ENCODE measurements around the gene MFAP2. TPM values are rescaled to one million over a fixed set of nuclear protein-coding genes. Genes with fewer than 3 reads are reported as not detected.

The MFAP2 gene
- total RNA-seq, 1 experiment from 2014 or later: 152 TPM

DNA sequence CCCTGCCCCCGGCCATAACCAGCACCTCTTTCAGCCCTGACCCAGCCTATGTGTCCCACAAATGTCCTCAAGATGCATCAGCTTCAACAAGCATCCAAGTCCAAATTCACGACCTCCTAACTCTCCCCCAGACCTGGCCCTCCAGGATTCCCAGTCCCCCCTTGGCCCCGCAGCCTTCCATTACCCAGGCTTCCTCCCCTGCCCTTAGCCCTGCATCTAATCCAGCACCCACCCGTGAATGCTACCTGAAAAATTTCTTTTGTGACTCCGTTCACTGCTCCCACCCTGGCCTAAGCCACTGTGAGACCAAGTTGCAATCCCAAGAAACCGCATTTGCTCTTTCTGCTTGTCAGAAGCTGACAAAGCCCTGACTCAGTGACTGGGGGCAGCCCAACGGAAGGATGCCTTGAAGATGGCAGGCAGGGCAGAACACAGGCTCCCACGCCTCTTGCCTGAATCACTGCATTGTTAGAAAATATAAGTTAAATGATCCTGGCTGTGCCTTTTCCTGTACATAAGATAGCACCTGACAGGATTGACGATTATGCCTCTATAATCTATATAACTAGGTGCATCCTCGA is 939 bp upstream of the MFAP2 start:
- DNase-seq: no peak
- Histone ChIP-seq H3K4me1 (ENCODE audit: insufficient read depth, low read length) (no peaks in the 10 kb centered on the region; the same call in 1 of the 2 replicates), H3K79me1 (ENCODE audit: insufficient read depth, low read depth, low read length, poor library complexity, severe bottlenecking) (no peaks in the 10 kb centered on the region), H3K4ac (ENCODE audit: low read depth, low read length) (no peak overlapping the region), H2BK15ac (ENCODE audit: low read depth, low read length) (no peak overlapping the region), H3K4me2 (ENCODE audit: insufficient read depth, insufficient read length, low read length) (no peak overlapping the region), H2BK20ac (ENCODE audit: low read depth, low read length, poor library complexity, severe bottlenecking) (no peak overlapping the region), H3K79me2 (ENCODE audit: insufficient read depth, low read length) (no peaks in the 10 kb centered on the region; the same call in 1 of the 2 replicates), H3K23me2 (ENCODE audit: insufficient read length, low read depth, low read length, poor library complexity, severe bottlenecking) (peaks cover 11% of the 10 kb centered on the region), H3K27ac (ENCODE audit: insufficient read length, low read depth, low read length) (no peak overlapping the region), H2BK12ac (ENCODE audit: insufficient read length, low read depth, low read length) (no peak overlapping the region), H2AK5ac (ENCODE audit: insufficient read length, low read length) (no peak overlapping the region), H3K23ac (ENCODE audit: insufficient read length, low read depth, low read length) (no peak overlapping the region), H3K14ac (ENCODE audit: insufficient read depth, low read length) (no peak overlapping the region), H2AFZ (ENCODE audit: low read length) (no peak overlapping the region), H3K18ac (ENCODE audit: insufficient read length, low read depth, low read length) (no peak overlapping the region), H2BK120ac (ENCODE audit: low read depth, low read length, poor library complexity, severe bottlenecking) (no peak overlapping the region), H3T11ph (ENCODE audit: low read length) (no peak overlapping the region), H3K9ac (ENCODE audit: extremely low read depth, insufficient read length, low read length) (no peak overlapping the region), H3K9me3 (ENCODE audit: control insufficient read depth, low read depth, low read length) (no peaks in the 10 kb centered on the region), H3K56ac (ENCODE audit: insufficient read length, low read depth, low read length) (no peak overlapping the region), H4K5ac (ENCODE audit: insufficient read length, low read depth, low read length) (no peak overlapping the region), H4K91ac (ENCODE audit: insufficient read length, low read depth, low read length) (no peak overlapping the region), H4K20me1 (ENCODE audit: control insufficient read depth, insufficient read depth, insufficient read length) (no peaks in the 10 kb centered on the region), H3K27me3 (ENCODE audit: insufficient read depth, low read length) (no peaks in the 10 kb centered on the region), H4K8ac (replicated peaks; ENCODE audit: insufficient read length, low read depth, low read length) (no peak overlapping the region), H2BK5ac (ENCODE audit: insufficient read length, low read length) (no peak overlapping the region)
- peaks cover 9% of the 10 kb centered on the region for H3K27me3 Mint-ChIP-seq (ENCODE audit: low read depth)
- peaks cover 7 to 25% (median 19%) of the 10 kb centered on the region in 3 experiments; a peak in 5 of 7 replicates for H3K36me3 Mint-ChIP-seq (ENCODE audit: insufficient read depth in 1 of 3, low read depth in 3 of 3)
- H3K9me3 Mint-ChIP-seq: no peaks in the 10 kb centered on the region
- no CpG with 5 or more reads among the region's 10 CpGs for WGBS (ENCODE audit: extremely low coverage, insufficient read length, low lambda C conversion rate)
- peak overlapping the region; percentile 80 to 82 for H3K4me3 Mint-ChIP-seq
- H3K27ac Mint-ChIP-seq: no peak overlapping the region; a peak in 1 of 7 replicates
- H3K4me1 Mint-ChIP-seq: peaks cover 23 to 36% of the 10 kb centered on the region in 2 experiments
- TF ChIP-seq, protein P1, sequence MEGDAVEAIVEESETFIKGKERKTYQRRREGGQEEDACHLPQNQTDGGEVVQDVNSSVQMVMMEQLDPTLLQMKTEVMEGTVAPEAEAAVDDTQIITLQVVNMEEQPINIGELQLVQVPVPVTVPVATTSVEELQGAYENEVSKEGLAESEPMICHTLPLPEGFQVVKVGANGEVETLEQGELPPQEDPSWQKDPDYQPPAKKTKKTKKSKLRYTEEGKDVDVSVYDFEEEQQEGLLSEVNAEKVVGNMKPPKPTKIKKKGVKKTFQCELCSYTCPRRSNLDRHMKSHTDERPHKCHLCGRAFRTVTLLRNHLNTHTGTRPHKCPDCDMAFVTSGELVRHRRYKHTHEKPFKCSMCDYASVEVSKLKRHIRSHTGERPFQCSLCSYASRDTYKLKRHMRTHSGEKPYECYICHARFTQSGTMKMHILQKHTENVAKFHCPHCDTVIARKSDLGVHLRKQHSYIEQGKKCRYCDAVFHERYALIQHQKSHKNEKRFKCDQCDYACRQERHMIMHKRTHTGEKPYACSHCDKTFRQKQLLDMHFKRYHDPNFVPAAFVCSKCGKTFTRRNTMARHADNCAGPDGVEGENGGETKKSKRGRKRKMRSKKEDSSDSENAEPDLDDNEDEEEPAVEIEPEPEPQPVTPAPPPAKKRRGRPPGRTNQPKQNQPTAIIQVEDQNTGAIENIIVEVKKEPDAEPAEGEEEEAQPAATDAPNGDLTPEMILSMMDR (conservative IDR thresholded peaks at IDR 0.05): no peak

Measured in H9 (cell line).